ENCODE measurements around the gene LRMDA.
A peak's percentile ranks its signal among the peaks of the same experiment; 100 is the strongest.

The LRMDA gene

DNA sequence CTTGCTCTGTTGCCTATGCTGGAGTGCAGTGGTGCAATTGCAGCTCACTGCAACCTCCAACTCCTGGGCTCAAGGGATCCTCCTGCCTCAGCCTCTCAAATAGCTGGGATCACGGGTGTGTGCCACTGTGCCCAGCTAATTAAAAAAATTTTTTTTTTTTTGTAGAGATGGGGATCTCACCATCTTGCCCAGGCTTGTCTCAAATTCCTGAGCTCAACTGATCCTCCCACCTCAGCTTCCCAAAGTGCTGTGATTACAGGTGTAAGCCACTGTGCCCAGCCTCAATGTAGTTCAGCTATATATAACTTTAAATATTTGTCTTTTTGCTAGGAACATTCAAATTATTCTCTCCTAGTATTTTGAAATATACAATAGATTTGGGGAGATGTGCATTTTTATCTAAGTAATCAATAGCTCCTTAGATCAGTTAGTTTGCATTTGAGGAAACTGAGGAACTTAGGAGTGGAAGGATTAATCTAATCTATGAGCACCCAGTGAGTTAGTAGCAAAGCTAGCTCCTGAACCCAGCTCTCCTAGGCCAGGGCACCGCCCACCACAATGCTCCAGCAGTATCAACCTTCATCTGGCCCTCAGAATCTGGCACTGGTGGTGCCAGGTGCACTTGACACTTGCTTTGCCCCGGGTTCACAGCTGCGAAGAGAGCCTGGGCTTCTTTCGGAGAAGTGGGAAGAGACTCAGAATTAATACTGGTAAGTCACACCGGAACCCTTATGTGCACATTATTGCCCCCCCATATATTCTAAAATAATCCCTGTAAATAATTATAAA, 5.9 kb upstream of the LRMDA start:
- H3K4me3 ChIP-seq (ENCODE audit: low read depth, low read length), result no peak overlapping the region
- TF ChIP-seq, protein P1, sequence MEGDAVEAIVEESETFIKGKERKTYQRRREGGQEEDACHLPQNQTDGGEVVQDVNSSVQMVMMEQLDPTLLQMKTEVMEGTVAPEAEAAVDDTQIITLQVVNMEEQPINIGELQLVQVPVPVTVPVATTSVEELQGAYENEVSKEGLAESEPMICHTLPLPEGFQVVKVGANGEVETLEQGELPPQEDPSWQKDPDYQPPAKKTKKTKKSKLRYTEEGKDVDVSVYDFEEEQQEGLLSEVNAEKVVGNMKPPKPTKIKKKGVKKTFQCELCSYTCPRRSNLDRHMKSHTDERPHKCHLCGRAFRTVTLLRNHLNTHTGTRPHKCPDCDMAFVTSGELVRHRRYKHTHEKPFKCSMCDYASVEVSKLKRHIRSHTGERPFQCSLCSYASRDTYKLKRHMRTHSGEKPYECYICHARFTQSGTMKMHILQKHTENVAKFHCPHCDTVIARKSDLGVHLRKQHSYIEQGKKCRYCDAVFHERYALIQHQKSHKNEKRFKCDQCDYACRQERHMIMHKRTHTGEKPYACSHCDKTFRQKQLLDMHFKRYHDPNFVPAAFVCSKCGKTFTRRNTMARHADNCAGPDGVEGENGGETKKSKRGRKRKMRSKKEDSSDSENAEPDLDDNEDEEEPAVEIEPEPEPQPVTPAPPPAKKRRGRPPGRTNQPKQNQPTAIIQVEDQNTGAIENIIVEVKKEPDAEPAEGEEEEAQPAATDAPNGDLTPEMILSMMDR (IDR thresholded peaks at IDR 0.05; ENCODE audit: insufficient read depth, low read depth, low read length, missing control alignments), result no peak

DNA sequence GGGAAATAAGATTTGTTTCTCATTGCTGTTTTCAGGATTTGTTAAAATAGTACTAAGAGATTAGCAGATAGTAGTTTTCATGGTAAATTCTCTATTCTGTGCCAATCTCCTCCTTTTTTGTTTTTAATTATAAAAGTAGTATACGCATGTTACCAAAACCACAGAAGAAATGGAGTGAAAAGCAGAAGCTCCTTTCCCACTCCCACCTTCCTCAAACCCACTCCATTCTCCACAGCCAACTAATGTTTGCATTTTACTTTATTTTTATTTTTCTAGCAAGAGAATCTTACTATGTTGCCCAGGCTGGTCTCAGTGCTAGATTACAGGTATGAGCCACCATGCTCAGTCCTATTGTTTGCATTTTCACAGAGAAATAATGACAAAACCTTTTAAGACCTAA, 4.5 kb upstream of the LRMDA start:
- TF ChIP-seq, protein P1 (IDR thresholded peaks at IDR 0.05; ENCODE audit: insufficient read depth, low read depth, low read length, missing control alignments), result no peak
- no peak overlapping the region for H3K4me3 ChIP-seq (ENCODE audit: low read depth, low read length)
- no peak for DNase-seq (ENCODE audit: low read depth)

More for the DNA sequence above, 5.9 kb upstream of the LRMDA start:
- no peak for DNase-seq (ENCODE audit: low read depth)

DNA sequence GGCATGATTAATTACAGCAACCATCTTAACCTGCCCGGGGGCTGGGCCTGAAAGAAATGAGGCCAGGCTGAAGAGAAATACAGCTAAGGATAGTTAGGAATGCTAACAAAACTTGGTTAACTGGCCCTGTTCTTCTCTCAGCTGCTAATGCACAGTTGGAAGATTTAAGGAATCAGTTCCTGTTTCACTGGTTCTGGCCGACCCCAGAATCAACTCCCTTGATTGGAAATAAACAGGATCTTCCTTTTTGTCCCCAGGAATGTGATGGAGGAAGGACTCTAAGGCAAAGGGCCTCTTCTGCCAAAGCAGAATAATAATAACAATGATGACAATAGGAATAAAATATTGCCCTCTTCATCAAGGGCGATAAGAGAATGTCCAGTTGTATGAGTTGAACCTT, 3.5 kb upstream of the LRMDA start:
- TF ChIP-seq, protein P1 (IDR thresholded peaks at IDR 0.05; ENCODE audit: insufficient read depth, low read depth, low read length, missing control alignments), result no peak
- no peak overlapping the region for H3K4me3 ChIP-seq (ENCODE audit: low read depth, low read length)
- no peak for DNase-seq (ENCODE audit: low read depth)

DNA sequence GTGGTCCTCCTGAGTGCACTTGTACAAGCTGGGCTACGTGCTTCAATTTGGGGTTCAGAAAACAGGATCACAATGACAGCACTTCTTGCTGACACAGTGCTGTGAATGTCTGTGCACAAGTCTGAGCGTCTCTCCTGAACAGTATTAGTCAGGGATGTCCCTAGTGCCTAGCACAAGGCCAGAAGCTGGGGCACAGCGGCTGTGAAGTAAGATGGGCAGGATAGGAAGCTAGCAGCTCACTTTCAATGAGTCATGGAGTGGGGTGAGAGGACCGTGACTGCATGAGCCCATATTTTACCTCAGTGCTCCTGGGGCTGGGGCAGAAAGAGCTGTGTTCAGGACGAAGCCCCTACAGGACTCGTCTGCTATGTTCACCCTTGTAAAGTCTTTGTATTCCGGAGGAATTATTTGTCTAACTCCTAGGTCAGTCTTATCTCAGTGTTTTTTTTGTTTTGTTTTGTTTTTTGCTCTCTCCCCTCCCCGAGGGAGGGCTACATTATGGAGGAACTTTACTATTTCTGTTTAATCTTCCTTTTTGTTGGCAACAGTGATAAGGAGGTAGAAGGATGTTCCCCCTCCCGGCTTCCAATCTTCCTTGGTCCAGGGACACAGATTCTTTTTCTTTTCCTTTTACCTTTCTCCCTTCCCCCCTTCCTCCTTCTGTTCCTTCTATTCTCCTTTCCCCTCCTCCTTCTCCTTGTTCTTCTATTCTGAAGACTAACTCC, 2.8 kb upstream of the LRMDA start:
- no peak overlapping the region for H3K4me3 ChIP-seq (ENCODE audit: low read depth, low read length)
- TF ChIP-seq, protein P1 (IDR thresholded peaks at IDR 0.05; ENCODE audit: insufficient read depth, low read depth, low read length, missing control alignments), result no peak
- DNase-seq (ENCODE audit: low read depth), result peak; percentile 33

DNA sequence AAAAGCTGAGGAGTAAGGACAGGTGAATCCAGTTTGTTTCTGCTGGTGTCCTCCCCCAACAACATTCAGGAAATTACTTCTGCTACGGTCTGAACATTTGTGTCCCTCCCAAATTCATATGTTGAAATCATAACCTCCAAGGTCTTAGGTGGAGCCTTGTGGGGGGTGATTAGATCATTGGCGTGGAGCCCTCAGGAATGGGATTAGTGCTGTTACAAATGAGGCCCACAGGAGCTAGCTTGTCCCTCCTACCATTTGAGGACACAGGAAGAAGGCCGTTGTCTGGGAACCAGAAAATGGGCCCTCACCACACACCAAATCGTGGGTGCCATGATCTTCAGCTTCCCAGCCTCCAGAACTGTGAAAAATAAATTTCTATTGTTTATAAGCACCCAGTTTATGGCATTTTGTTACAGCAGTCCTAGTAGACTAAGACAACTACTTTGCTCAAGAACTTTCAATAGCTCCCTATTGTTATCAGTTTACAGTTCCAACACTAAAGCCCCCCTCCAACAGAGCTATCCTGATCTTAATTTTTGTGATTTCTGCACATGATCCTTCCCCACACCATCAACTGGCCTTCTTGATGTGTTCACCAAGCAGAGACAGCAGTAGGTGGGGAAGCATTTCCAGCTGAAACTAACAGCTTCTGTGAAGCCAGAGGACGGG, 2.1 kb upstream of the LRMDA start:
- TF ChIP-seq, protein P1 (IDR thresholded peaks at IDR 0.05; ENCODE audit: insufficient read depth, low read depth, low read length, missing control alignments), result no peak
- no peak for DNase-seq (ENCODE audit: low read depth)
- no peak overlapping the region for H3K4me3 ChIP-seq (ENCODE audit: low read depth, low read length)

DNA sequence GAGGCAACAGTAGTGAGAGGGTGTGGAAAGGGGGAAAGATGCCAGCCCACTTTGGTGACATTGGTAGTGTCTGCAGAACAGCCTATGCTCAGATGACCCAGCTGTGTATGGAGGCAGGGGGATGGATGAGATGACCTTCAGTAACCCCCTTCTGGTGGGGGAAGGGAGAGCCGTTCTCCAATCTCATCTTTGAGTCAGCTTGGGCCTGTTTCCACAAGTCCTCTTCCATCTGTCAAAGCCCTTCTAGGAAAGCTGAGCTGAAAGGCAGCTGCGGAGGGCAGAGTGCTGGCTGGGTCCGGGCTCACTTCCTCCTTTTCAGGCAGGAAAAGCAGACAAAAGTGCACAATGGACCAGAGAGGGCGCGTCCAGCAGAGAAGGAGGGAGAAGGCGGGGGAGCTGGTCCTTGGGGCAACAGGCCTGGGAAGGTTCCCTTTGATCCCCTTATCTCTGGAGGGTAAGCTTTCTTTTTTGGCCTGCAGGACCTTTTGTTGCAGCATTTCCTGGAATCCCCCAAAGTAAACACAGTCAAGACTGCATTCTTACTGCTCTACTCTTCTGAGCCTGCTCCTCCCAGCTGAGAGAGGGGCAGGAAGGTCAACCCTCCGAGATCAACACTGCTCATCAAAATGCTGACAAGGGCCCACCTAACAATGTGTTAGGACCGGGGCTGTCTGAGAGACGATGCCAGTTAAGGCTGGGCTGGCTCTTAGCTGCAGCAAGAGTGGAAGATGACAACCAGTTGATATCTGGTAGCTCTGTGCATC, 1.2 kb upstream of the LRMDA start:
- peak; percentile 19 for DNase-seq (ENCODE audit: low read depth)
- TF ChIP-seq, protein P1 (IDR thresholded peaks at IDR 0.05; ENCODE audit: insufficient read depth, low read depth, low read length, missing control alignments), result no peak
- H3K4me3 ChIP-seq (ENCODE audit: low read depth, low read length), result no peak overlapping the region
